Measurements from ENCODE around the gene EHD4.

The EHD4 gene

GRCh38 chr15:41966414-41966812, 5.9 kb downstream of the EHD4 start:
- FAIRE-seq (no peak), DNase-seq (ENCODE audit: insufficient read length, low spot score) (no peak)
- no peak for TF ChIP-seq CTCF (IDR thresholded peaks at IDR 0.05; ENCODE audit: insufficient read depth, missing control alignments)

DNA sequence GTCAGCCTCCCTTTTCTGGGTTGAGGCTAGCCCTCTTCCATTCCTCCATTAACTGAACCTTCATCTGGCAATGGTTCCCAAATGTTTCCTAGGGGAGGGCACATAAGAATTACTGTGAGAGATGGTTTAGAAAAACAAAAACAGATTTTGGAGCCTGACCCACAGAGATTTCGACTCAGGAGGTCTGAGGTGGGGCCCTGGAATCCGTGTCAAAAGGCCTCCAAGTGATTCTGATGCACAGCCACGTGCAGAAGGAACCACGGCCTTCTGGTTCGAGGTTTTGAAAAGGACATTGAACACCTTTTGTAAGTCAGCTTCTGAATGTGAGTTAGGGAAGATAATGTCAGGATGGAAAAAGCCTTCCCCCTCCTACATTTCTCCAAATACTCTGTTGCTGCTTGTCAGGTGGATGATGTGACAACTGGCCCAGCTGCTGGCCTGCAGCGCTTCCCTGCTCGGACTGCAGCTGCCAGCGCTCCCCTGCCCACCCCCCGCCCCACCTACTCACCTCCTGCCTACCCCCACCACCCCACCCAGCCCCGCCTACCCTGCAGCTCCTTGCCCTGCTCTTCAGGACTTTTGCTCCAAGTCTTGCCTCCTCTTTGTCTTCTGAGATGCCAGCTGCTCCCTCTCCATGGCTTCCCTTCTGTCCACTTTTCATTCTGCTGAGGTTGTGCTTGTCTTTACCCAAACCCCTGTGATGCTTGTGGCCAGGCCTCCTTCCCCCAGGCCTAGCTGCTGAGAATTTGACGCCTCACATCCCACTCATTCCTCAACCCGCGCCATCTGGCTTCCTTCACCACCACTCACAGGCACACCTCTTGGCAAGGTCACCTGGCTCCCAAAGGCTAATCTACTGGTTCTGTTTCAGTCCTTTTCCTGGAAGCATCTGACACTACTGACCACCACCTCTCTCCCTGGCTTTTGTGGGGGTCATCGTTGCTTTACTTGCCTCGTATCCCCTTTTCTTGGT, 6.6 kb downstream of the EHD4 start:
- DNase-seq (ENCODE audit: insufficient read length, low spot score) (no peak), FAIRE-seq (no peak)
- no peak for TF ChIP-seq CTCF (IDR thresholded peaks at IDR 0.05; ENCODE audit: insufficient read depth, missing control alignments)

GRCh38 chr15:41961595-41962202, 10.7 kb downstream of the EHD4 start:
- no peak for FAIRE-seq
- TF ChIP-seq CTCF (IDR thresholded peaks at IDR 0.05; ENCODE audit: insufficient read depth, missing control alignments), result no peak

DNA sequence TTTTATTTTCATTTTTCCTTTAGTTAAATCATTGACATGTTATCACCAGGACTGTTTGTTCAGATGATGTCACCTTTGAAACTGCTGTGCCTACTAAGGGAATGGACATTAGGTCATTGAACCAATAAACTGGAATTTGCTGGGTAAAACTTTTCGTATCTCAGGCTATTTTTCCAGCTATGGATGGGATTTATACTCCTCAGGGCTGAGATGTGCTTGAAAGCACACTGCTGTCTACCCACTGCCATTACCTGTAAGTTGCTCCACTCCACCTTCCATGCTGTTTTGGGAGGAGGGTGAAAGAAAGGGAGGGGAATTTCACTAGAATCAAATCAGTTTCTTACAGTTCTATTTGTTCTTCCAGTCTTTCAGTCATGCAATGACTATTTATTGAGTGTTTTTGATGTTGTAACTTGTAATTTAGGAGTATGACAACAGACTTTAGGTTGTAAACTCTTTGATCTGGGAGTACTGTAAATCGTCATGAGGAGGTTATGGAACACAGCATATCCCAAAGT, 11.3 kb downstream of the EHD4 start:
- DNase-seq (ENCODE audit: insufficient read length, low spot score) (no peak), FAIRE-seq (no peak)
- TF ChIP-seq CTCF (IDR thresholded peaks at IDR 0.05; ENCODE audit: insufficient read depth, missing control alignments), result no peak

More at GRCh38 chr15:41961595-41962202, 10.7 kb downstream of the EHD4 start:
- DNase-seq (ENCODE audit: insufficient read length, low spot score), result no peak

GRCh38 chr15:41958002-41958420, 14.3 kb downstream of the EHD4 start:
- TF ChIP-seq CTCF (IDR thresholded peaks at IDR 0.05; ENCODE audit: insufficient read depth, missing control alignments), result no peak
- DNase-seq (ENCODE audit: insufficient read length, low spot score) (no peak), FAIRE-seq (no peak)

DNA sequence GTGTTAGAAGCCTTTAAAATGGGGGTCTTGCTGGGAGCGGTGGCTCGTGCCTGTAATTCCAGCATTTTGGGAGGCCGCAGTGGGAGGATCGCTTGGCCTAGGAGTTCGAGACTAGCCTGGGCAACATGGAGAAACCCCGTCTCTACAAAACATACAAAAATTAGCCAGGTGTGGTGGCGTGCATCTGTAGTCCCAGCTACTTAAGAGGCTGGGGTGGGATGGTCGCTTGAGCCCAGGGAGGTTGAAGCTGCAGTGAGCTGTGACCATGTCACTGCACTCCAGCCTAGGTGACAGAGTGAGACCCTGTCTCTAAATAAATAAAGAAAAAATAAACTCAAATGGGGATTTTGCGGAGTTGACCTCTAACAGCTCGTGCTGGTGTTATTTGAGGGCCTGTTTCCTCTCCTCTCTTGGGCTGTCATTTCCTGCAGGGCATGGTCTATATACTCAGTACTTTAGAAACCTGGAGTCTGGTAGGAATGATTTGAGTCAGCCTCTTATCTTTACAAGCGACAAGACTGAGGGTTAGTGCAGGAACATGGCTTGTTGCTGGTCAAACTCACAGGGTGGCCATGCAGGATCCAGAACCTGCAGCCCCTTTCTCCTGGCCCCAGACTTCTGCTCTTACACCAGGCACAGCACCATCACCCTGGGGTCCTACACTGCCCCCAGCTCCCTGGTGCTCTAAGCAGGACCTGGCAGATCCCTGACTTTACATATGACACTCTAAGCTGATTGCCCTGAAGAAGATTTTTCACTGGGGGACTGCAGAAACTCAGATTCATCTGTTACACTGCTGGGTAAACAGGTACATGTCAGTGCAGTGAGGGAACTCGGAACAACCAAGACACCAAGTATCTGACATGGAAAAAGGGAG, 15.1 kb downstream of the EHD4 start:
- no peak for FAIRE-seq
- no peak for TF ChIP-seq CTCF (IDR thresholded peaks at IDR 0.05; ENCODE audit: insufficient read depth, missing control alignments)
- DNase-seq (ENCODE audit: insufficient read length, low spot score), result no peak
